Fibroblast of peridontal ligament (primary cell): ENCODE results near the gene CKAP2.
"Not testable (repeated sequence)": the region's sequence is repeated elsewhere in the genome, so short reads cannot be mapped to it uniquely, and the experiment has no call there.

Experiments
- DNase-seq: peaks from one replicate; pipeline ENCODE4 v3.0.0-alpha.2; 2010; ENCODE audit errors: extremely low read depth

The CKAP2 gene, protein sequence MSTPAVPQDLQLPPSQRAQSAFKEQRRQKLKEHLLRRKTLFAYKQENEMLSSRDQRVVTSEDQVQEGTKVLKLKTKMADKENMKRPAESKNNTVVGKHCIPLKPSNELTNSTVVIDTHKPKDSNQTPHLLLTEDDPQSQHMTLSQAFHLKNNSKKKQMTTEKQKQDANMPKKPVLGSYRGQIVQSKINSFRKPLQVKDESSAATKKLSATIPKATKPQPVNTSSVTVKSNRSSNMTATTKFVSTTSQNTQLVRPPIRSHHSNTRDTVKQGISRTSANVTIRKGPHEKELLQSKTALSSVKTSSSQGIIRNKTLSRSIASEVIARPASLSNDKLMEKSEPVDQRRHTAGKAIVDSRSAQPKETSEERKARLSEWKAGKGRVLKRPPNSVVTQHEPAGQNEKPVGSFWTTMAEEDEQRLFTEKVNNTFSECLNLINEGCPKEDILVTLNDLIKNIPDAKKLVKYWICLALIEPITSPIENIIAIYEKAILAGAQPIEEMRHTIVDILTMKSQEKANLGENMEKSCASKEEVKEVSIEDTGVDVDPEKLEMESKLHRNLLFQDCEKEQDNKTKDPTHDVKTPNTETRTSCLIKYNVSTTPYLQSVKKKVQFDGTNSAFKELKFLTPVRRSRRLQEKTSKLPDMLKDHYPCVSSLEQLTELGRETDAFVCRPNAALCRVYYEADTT

DNA sequence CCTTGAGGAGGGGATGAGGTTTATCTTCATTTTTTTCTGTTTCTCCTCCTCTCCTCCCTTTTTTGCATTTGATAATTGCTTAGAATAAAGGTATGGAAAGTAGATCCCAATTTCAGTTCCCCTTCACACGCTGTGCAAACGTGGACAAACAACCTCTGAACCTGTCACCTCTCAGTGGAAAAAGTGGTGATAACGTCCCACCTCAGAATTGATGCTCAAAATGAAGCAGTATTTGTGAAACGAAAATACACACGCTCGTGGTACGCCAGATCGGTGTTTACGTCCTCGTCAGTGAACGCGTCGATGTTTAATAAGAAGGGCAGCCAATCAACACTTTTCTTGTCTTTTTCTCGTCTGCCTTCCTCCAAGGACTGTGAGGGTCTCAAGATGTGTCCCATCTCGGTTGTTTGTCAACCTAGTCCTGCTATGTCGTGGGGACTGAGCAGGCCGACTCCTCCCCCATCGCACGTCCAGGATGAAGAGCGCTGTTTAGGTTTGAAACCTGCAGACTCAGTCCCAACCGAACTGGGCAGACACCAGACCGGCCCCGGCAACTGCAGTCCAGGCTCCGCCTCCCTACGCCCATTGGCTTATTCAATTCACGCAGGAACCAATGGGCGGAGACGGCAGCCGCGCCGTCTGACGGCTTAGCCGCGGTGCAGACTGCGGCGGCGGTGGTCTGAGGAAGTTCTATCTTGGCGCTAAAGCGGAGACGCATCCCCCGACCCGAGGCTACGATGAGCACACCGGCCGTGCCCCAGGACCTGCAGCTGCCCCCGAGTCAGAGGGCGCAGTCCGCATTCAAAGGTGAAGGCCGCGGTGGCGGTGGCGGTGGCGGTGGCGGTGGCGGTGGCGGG is at the start of gene CKAP2:
Gene CKAP2 (plus strand): TSS at position 659 of the 857 bp plus-strand sequence. CDS start 79 bp downstream, at position 738.
- DNase-seq: peak; percentile 89

DNA sequence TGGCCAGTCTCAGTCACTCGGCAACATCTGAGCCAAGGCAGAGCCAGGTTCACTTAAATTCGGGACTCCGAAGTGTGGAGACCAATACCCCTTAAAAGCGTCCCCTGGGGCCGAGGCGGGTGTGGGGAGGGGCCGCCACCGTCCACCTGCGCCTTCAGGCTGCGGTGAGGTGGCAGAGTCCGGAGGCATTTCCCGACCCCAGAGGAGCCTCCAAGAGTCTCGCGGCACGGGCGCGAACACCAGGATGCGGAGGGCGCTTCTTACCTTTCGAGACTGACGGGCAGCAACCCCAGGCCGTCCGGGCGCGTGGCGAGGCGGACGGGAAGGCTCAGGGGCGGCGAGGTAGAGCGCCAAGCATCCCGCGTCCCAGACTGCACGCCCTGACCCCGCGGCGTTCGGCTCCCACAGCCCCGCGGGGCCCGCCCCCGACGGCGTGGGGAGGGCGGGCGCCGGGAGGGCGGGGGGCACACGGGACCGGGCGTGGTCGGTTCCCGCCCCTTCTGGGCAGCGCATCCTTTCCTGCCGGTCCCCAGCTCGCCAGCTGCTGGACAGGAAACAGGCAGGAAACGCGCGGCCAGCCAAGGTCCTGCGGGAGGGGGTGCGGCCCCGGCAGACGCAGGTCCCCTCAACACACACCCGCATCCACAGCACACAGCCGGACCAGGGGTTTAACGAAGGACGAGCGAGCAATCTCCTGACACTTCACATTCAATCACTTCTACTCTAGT is 49.3 kb upstream of the CKAP2 start, which contains the start of gene THSD1:
Gene THSD1 (minus strand): TSS at position 406 of the 728 bp plus-strand sequence. CDS start 3,572 bp downstream, outside the sequence.
- peak; percentile 30 for DNase-seq

DNA sequence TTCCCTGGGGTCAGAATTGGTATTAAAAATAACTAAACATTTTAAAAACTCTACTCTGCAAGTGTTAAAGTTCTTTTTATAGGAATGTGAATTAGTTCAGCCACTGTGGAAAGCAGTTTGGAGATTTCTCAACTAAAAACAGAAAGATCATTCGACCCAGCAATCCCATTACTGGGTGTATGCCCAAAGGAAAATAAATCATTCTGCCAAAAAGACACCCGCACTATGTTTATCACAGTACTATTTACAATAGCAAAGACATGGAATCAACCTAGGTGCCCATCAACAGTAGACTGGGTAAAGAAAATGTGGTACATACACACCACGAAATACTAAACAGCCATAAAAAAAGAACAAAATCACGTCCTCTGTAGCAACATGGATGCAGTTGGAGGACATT is 48.6 kb upstream of the CKAP2 start:
- peak; percentile 15 for DNase-seq

- not testable (repeated sequence) for DNase-seq
These were observed 47.8 kb upstream of the CKAP2 start for GRCh38 chr13:52407436-52407835.

GRCh38 chr13:52408071-52408658 is 47.1 kb upstream of the CKAP2 start:
- DNase-seq: not testable (repeated sequence)

DNA sequence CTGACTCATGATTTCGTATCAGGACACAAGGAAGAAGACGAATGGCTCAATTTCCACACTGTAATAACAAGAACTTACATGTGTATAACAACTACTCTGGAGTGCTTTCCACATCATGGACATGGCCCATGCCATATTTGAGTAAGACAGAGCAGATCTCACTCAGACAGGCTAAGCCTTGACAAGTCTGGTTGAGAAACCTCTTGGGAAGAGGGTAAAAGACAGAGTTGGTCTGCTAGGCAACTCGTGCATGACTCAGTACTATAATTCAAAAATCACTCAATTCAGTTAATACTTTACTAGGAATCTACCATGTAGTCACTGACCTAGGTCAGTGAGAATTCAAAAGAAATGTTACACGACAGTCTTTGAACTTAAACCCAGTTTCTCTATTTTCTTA is 43.6 kb upstream of the CKAP2 start:
- DNase-seq: peak; percentile 81

- DNase-seq: no peak
These were observed 43.1 kb upstream of the CKAP2 start for GRCh38 chr13:52412128-52412527.

- DNase-seq: no peak
These were observed 41.2 kb upstream of the CKAP2 start for GRCh38 chr13:52414051-52414450.

DNA sequence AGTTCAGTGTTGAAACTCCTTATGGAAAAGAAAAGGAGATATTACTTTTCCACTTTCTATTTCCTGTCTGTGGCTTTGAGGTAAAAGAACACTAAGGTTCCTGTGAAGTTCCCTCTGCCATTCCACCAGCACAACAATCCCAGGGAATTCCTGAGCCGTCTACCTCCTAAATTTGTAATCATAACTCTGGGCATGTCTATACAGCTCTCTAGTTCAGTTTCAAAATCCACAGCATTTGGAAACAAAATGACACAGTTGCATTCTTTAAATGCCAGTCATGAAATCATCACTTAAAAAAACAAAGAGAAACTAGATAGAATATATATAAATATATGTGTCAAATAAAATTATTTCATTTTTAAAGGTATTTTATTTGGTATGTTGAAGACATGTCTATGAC is 40.3 kb upstream of the CKAP2 start:
- DNase-seq: peak; percentile 81

GRCh38 chr13:52419080-52419479 is 36.2 kb upstream of the CKAP2 start:
- no peak for DNase-seq

DNA sequence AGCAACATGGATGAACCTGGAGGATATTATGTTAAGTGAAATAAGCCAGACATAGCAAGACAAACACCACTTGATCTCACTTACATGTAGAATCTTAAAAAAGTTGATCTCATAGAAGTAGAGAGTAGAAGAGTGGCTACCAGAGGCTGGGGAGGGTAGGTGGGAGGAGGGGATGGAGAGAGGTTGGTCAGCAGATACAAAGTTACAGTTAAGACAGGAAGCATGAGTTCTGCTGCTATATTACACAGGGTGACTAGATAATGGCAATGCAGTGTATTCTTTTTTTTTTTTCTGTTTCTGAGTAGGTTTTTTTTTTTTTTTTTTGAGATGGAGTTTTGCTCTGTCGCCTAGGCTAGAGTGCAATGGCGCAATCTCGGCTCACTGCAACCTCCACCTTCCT is 34.1 kb upstream of the CKAP2 start:
- no peak for DNase-seq

- no peak for DNase-seq
These were observed 27.0 kb upstream of the CKAP2 start for GRCh38 chr13:52428295-52428694.

DNA sequence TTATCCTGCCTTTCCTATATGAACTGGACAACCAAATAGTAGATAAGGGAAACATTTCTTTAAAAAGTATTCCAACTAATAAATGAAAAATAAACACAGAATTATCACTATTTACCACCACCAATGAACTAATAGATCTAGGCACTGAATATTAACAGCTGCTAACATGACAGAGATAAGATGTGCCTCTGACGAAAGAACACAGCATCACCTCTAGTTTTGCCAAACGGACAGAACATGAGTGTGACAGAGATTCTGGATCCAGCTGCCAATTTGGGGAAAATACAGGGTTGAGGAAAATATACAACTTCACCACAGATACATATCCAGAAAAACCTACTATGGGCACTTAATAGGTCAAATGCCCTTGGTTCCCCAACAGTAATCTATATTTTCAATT is 22.8 kb upstream of the CKAP2 start:
- DNase-seq: no peak

GRCh38 chr13:52446265-52446664 is 9.0 kb upstream of the CKAP2 start:
- no peak for DNase-seq

GRCh38 chr13:52447354-52447753 is 7.9 kb upstream of the CKAP2 start:
- no peak for DNase-seq

- no peak for DNase-seq
These were observed 7.3 kb upstream of the CKAP2 start for GRCh38 chr13:52447815-52448552.

DNA sequence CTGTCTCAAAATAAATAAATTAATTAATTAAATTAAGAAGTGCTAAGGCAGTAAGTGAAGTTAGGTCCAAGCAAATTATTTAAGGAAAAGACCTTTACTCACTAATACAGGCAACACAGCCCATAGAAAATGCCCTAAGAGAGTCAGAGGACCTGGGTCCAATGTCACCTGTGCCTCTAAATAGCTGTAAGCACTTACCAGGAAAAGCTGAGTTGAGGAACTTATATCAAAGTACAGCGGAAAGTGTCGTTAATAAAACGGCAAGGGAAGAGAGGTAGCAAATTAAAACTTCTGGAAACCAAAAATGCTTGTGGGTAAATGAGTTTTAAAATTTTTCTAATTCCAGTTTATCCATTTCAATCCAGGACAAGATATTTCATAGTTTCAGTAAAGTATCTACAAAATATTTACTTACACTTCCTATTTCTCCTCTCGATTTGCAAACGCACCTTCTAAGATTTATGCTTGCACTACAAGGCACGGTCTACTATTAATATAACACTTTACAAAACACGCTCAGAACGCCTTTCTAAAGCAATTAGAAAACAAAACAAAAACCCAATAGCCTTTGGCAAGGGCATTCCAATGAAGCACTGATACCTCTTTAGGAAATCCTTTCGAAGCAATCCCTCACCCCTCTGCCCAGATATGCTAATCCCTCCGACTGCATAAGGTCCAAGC is 5.8 kb upstream of the CKAP2 start:
- no peak for DNase-seq

- DNase-seq: peak; percentile 91
These were observed 5.1 kb upstream of the CKAP2 start, which contains the start of gene VPS36 for GRCh38 chr13:52450012-52450792. VPS36 (minus strand) TSS chr13:52450634; CDS start chr13:52450594, 40 bp downstream.

- DNase-seq: no peak
These were observed 4.5 kb upstream of the CKAP2 start for GRCh38 chr13:52450793-52451116.
